ENCODE results near the gene NUP35. TPM values are rescaled to one million over a fixed set of nuclear protein-coding genes. Genes with fewer than 3 reads are reported as not detected.
"Not testable (repeated sequence)": the region's sequence is repeated elsewhere in the genome, so short reads cannot be mapped to it uniquely, and the experiment has no call there.

Gene NUP35
- total and polyA plus RNA-seq, 2 of the 8 experiments (the other 6 are each of a cell fraction or from before 2014, with no cell fraction given) = 30.7 to 48.7 TPM

GRCh38 chr2:183166976-183167375, 42.7 kb downstream of the NUP35 start:
- H2BK120ac ChIP-seq (replicated peaks; ENCODE audit: low read depth, low read length); H2BK5ac ChIP-seq (ENCODE audit: low read depth, low read length); H3K27me3 ChIP-seq (replicated peaks in 1 of 4; ENCODE audit: control insufficient read depth in 3 of 4, extremely low read depth in 1 of 4, insufficient read depth in 3 of 4, low read length in 3 of 4); H4K91ac ChIP-seq (replicated peaks; ENCODE audit: insufficient read length, low read length); H3K4me2 ChIP-seq (ENCODE audit: insufficient read depth in 1 of 2, low read depth in 2 of 2, low read length in 2 of 2); H2AK5ac ChIP-seq (ENCODE audit: low read depth, low read length); H3K23ac ChIP-seq (ENCODE audit: insufficient read length); H2BK15ac ChIP-seq (ENCODE audit: low read length); DNase-seq (ENCODE audit: low read depth in 1 of 2, low spot score in 2 of 2); H3K18ac ChIP-seq (ENCODE audit: extremely low read depth, low read length); H3K27ac ChIP-seq (ENCODE audit: low read depth, low read length); H3K4me1 ChIP-seq (replicated peaks in 1 of 4; ENCODE audit: control insufficient read depth in 3 of 4, insufficient read depth in 4 of 4, low read length in 3 of 4); H3K4ac ChIP-seq (replicated peaks; ENCODE audit: insufficient read length, low read depth, low read length); H3K79me1 ChIP-seq (ENCODE audit: low read depth, low read length); H2BK12ac ChIP-seq (ENCODE audit: low read depth, low read length); H3K9me3 ChIP-seq (ENCODE audit: insufficient read depth in 2 of 2, low read depth in 1 of 2, low read length in 1 of 2); CTCF ChIA-PET (ENCODE audit: partially characterized antibody); H3K9ac ChIP-seq (replicated peaks in 1 of 4; ENCODE audit: extremely low read depth in 1 of 4, low read depth in 3 of 4, low read length in 3 of 4); H4K20me1 ChIP-seq (replicated peaks in 1 of 2; ENCODE audit: control insufficient read depth in 1 of 2, insufficient read depth in 2 of 2, low read length in 2 of 2); H3K4me3 ChIP-seq (ENCODE audit: extremely low read depth in 1 of 4, insufficient read depth in 2 of 4, low read depth in 3 of 4, low read length in 4 of 4); H2AFZ ChIP-seq (ENCODE audit: low read length); FAIRE-seq; H3K56ac ChIP-seq (replicated peaks; ENCODE audit: insufficient read length, low read depth, low read length); H2BK20ac ChIP-seq (ENCODE audit: low read length); H3K14ac ChIP-seq (ENCODE audit: insufficient read length); POLR2A ChIA-PET (ENCODE audit: partially characterized antibody); H3K23me2 ChIP-seq (ENCODE audit: low read depth, low read length); H4K5ac ChIP-seq (ENCODE audit: insufficient read length, low read depth, low read length); H4K8ac ChIP-seq (ENCODE audit: extremely low read depth, insufficient read depth, low read length): not testable (repeated sequence)
- 90% methylated on average over 5 of the region's 5 CpGs; no CpG with 5 or more reads in 1 of the 2 experiments for WGBS, 2 experiments (ENCODE audit: extremely low coverage in 1 of 2, insufficient coverage in 1 of 2, insufficient read length in 1 of 2, insufficient replicate concordance in 2 of 2, low coverage in 1 of 2, low lambda C conversion rate in 2 of 2, missing lambda C conversion rate in 1 of 2)
- H3K36me3 ChIP-seq (ENCODE audit: control insufficient read depth in 2 of 4, insufficient read depth in 4 of 4, low read length in 3 of 4) = peaks cover 6 to 29% (median 18%) of the 10 kb centered on the region in 4 experiments
- H3K79me2 ChIP-seq (ENCODE audit: control insufficient read depth in 1 of 2, insufficient read depth in 2 of 2, low read length in 2 of 2) = peaks cover 0 to 43% of the 10 kb centered on the region in 2 experiments; a peak in 2 of 4 replicates

Measured in H1 (cell line).